HepG2 (cell line): Measurements from ENCODE around the gene KRTAP29-1. TPM values are rescaled to one million over a fixed set of nuclear protein-coding genes. Genes with fewer than 3 reads are reported as not detected.

Source experiments
- ATAC-seq: fragments of 200-7000 bp; cut with Tn5 transposase; 3 replicates; pipeline ENCODE4 v1.9.1; 2020; ENCODE audit warnings: mild to moderate bottlenecking, moderate library complexity
- BruUV-seq: library from RNA; stranded (reverse); fragments of 400-500 nt; replicated peaks from 2 replicates; lab custom pipeline; 2021; lab: Mats Ljungman, UMichigan
- CTCF ChIA-PET: fragments of 300-600 bp; formaldehyde crosslinking; extraction: SDS; loops from one replicate; lab custom pipeline; 2021; ENCODE audit warnings: low total read pairs, inconsistent platforms, low intra/inter-chr PET ratio; lab: Yijun Ruan, JAX
- POLR2A ChIA-PET: fragments of 350-600 bp; sonication (Branson Sonifier 250); formaldehyde crosslinking; loops from one replicate; lab custom pipeline; 2020; ENCODE audit warnings: antibody characterized with exemption, inconsistent platforms; lab: Yijun Ruan, JAX
- DNase-seq: peaks from one replicate; pipeline ENCODE4 v3.0.0-alpha.2; 2015; ENCODE audit warnings: low spot score
- FAIRE-seq: peaks from 3 replicates; lab custom pipeline; 2011; peaks lifted over from hg19 to GRCh38; lab: Jason Lieb, UNC
- H2AFZ ChIP-seq: one replicate; pipeline ENCODE4 v1.6.1; 2011; ENCODE audit warnings: low read length, inconsistent platforms
- H3K27ac ChIP-seq: fragments of 300-600 bp; 3 replicates; pipeline ENCODE4 v1.8.0; 2011; ENCODE audit warnings: mixed run types, mild to moderate bottlenecking, mixed read lengths, low read length, inconsistent platforms; ENCODE audit not compliant: insufficient read depth; ENCODE audit errors: extremely low read length
- H3K27me3 ChIP-seq, 2 experiments: fragments of 200-600 bp in 1 of 2; 2 replicates in 1 of 2; 3 replicates in 1 of 2; pipeline versions ENCODE4 v1.6.0 to v1.8.0; 2011; ENCODE audit warnings: low read length in 2 of 2, mild to moderate bottlenecking in 2 of 2, moderate library complexity in 2 of 2, inconsistent platforms in 1 of 2; ENCODE audit not compliant: insufficient read depth in 2 of 2, control insufficient read depth in 1 of 2
- H3K36me3 ChIP-seq, 2 experiments: fragments of 200-600 bp in 1 of 2; replicated peaks in 1 of 2; 2 replicates in 1 of 2; 3 replicates in 1 of 2; pipeline versions ENCODE4 v1.5.1 to v1.8.0; 2011; ENCODE audit warnings: low read length in 2 of 2, inconsistent platforms in 1 of 2; ENCODE audit not compliant: insufficient read depth in 2 of 2, control insufficient read depth in 1 of 2
- H3K4me1 ChIP-seq: 2 replicates; pipeline ENCODE4 v1.5.1; 2012; ENCODE audit warnings: low read length, inconsistent platforms; ENCODE audit not compliant: insufficient read depth
- H3K4me2 ChIP-seq: 2 replicates; pipeline ENCODE4 v1.6.0; 2011; ENCODE audit warnings: low read depth, low read length, inconsistent platforms
- H3K4me3 ChIP-seq, 3 experiments: fragments of 200-600 bp in 1 of 3; sonication (generic), shearing (Covaris generic) in 1 of 3; replicated peaks in 1 of 3; 2 replicates each; pipeline ENCODE4 v1.5.1; 2011 to 2016; ENCODE audit warnings: low read length in 3 of 3, inconsistent platforms in 2 of 3, low read depth in 2 of 3, mild to moderate bottlenecking in 2 of 3, control low read depth in 1 of 3, mixed read lengths in 1 of 3; ENCODE audit not compliant: insufficient read depth in 1 of 3
- H3K79me2 ChIP-seq: one replicate; pipeline ENCODE4 v1.6.1; 2011; ENCODE audit warnings: low read length, inconsistent platforms; ENCODE audit not compliant: insufficient read depth
- H3K9ac ChIP-seq: 2 replicates; pipeline ENCODE4 v1.6.0; 2011; ENCODE audit warnings: mild to moderate bottlenecking, low read depth, low read length, inconsistent platforms; ENCODE audit not compliant: insufficient read depth
- H3K9me3 ChIP-seq: 2 replicates; pipeline ENCODE4 v1.5.1; 2012; ENCODE audit warnings: mild to moderate bottlenecking, low read length
- H4K20me1 ChIP-seq: 2 replicates; pipeline ENCODE4 v1.6.0; 2011; ENCODE audit warnings: inconsistent platforms, mild to moderate bottlenecking, low read length, moderate library complexity; ENCODE audit not compliant: insufficient read depth
- ATM ChIP-seq: fragments of 450-650 bp; IDR thresholded peaks from 2 replicates; pipeline ENCODE4 v1.7.1; 2017; ENCODE audit warnings: mild to moderate bottlenecking, borderline replicate concordance
- CBX2 ChIP-seq, 2 experiments: fragments of 200-600 bp in 1 of 2; sonication (generic); formaldehyde crosslinking in 1 of 2; IDR thresholded peaks; 2 replicates each; pipeline versions ENCODE4 v1.7.0 to v1.8.1; 2018 to 2022; ENCODE audit warnings: low read depth in 2 of 2, low read length in 1 of 2, mild to moderate bottlenecking in 1 of 2, missing genetic modification reagents in 1 of 2
- CREM ChIP-seq, 2 experiments: sonication (generic) in 1 of 2; formaldehyde crosslinking in 1 of 2; IDR thresholded peaks; 2 replicates each; pipeline versions ENCODE4 v1.4.0 to v1.6.1; 2016 to 2020; ENCODE audit warnings: antibody characterized with exemption in 1 of 2, mild to moderate bottlenecking in 1 of 2, missing genetic modification reagents in 1 of 2
- MEF2D ChIP-seq: sonication (generic); formaldehyde crosslinking; IDR thresholded peaks from 2 replicates; pipeline ENCODE4 v1.5.1; 2020; ENCODE audit warnings: mild to moderate bottlenecking, missing genetic modification reagents
- RBM22 ChIP-seq: fragments of 200-400 bp; formaldehyde crosslinking; optimal IDR thresholded peaks from 2 replicates; pipeline ENCODE3; 2017; ENCODE audit warnings: mild to moderate bottlenecking, low read length, moderate library complexity
- ZNF180 ChIP-seq: sonication (generic); formaldehyde crosslinking; IDR thresholded peaks from 2 replicates; pipeline ENCODE4 v1.4.0; 2020; ENCODE audit warnings: low read depth, missing genetic modification reagents, borderline replicate concordance
- ZNF33A ChIP-seq: sonication (generic); formaldehyde crosslinking; IDR thresholded peaks from 2 replicates; pipeline ENCODE4 v1.5.1; 2020; ENCODE audit warnings: missing genetic modification reagents, mild to moderate bottlenecking, moderate library complexity, borderline replicate concordance
- ZNF451 ChIP-seq: sonication (generic); formaldehyde crosslinking; IDR thresholded peaks from 2 replicates; pipeline ENCODE4 v1.5.0; 2020; ENCODE audit warnings: mild to moderate bottlenecking, missing genetic modification reagents
- ZSCAN31 ChIP-seq: sonication (generic); formaldehyde crosslinking; IDR thresholded peaks from 2 replicates; pipeline ENCODE4 v1.5.0; 2020; ENCODE audit warnings: low read depth, mild to moderate bottlenecking, missing genetic modification reagents
- WGBS: methylation state at CpG from one replicate; pipeline ENCODE4 v1.1.6; 2017; ENCODE audit warnings: low lambda C conversion rate; 5-methylcytosine and 5-hydroxymethylcytosine counted together
- in situ Hi-C: cut with HindIII; loops from 2 replicates; pipeline ENCODE4 v1.10.0; 2017; ENCODE audit warnings: low pct_unique_long_range_greater_than_20kb; ENCODE audit not compliant: extremely low pct_ligation_motif_present
- intact Hi-C: fragments of 100-400 bp; cut with micrococcal nuclease; formaldehyde crosslinking; loops from one replicate; pipeline ENCODE4 v1.10.0; 2022; ENCODE audit not compliant: unreplicated experiment
- polyA plus RNA-seq, 8 experiments: library from polyadenylated mRNA; depleted of rRNA in 3 of 8; stranded (reverse) in 7 of 8; unstranded in 1 of 8; fragments of >200 nt; fragmentation: Illumina TruSeq in 4 of 8; extraction: Trizol in 4 of 8; gene quantifications; 2 replicates each; pipeline versions ENCODE4 v1.2.1 to v1.2.3, GENCODE V29; 2011 to 2016; ENCODE audit warnings: low read depth in 4 of 8, missing spikeins in 1 of 8, mixed read lengths in 1 of 8; ENCODE audit not compliant: insufficient read depth in 1 of 8
- total RNA-seq, 5 experiments: library from RNA; depleted of rRNA; stranded (reverse); fragments of >200 nt; fragmentation: Illumina TruSeq; extraction: Trizol; gene quantifications; 2 replicates each; pipeline ENCODE4 v1.2.3, GENCODE V29; 2016; ENCODE audit warnings: low read depth in 1 of 5
- TF ChIP-seq, protein P1 (sequence below): sonication (generic); formaldehyde crosslinking; IDR thresholded peaks from 2 replicates; pipeline ENCODE4 v1.4.0; 2020; ENCODE audit warnings: missing genetic modification reagents
- TF ChIP-seq, protein P2 (sequence below): sonication (generic); formaldehyde crosslinking; IDR thresholded peaks from 2 replicates; pipeline ENCODE4 v1.9.0; 2021; ENCODE audit warnings: missing genetic modification reagents, borderline replicate concordance
- TF ChIP-seq, protein P3 (sequence below): IDR thresholded peaks from 2 replicates; pipeline ENCODE4 v1.6.1; 2016; ENCODE audit warnings: missing compliant biosample characterization, missing genetic modification reagents, borderline replicate concordance
- TF ChIP-seq, protein P4 (sequence below): sonication (generic); formaldehyde crosslinking; conservative IDR thresholded peaks from 2 replicates; pipeline ENCODE4 v1.4.0; 2020; ENCODE audit warnings: mild to moderate bottlenecking, missing genetic modification reagents, moderate library complexity

The KRTAP29-1 gene
- total and polyA plus RNA-seq, 2 of the 13 experiments (the other 11 are each of a cell fraction or from before 2014, with no cell fraction given) = not detected

DNA sequence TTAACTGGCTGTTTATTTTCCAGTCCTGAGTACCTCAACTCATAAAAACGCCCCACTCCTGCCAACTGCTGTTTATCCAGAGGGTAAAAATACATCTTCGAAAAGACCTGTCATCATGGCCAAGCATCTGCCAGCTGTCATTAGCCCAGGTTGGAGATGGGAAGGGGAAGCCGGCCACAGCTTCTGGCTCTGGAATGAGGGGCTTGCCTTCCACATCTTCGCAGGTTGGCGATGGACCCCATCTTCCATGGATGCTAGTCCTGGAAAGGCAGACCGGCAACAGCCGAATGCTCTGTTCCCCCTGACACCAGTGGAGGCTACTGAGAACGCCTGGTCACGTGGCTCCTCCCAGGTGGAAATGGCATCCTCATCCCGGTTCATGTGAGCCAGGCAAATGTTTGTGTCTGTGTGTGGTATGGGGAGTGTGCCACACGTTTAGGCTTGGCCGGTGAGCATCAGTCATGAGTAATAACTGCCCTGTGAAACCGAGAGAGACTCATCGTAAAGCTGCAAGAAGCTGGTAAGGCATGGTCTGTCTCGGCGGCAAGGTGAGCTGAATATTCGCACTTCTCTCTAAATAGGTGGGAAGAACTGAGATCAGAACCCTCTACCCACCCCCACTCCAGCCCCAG is 13.3 kb upstream of the KRTAP29-1 start (continued):
- TF ChIP-seq, protein P1, sequence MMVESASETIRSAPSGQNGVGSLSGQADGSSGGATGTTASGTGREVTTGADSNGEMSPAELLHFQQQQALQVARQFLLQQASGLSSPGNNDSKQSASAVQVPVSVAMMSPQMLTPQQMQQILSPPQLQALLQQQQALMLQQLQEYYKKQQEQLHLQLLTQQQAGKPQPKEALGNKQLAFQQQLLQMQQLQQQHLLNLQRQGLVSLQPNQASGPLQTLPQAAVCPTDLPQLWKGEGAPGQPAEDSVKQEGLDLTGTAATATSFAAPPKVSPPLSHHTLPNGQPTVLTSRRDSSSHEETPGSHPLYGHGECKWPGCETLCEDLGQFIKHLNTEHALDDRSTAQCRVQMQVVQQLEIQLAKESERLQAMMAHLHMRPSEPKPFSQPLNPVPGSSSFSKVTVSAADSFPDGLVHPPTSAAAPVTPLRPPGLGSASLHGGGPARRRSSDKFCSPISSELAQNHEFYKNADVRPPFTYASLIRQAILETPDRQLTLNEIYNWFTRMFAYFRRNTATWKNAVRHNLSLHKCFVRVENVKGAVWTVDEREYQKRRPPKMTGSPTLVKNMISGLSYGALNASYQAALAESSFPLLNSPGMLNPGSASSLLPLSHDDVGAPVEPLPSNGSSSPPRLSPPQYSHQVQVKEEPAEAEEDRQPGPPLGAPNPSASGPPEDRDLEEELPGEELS (CRISPR knock-in tag) = no peak
- no peak for TF ChIP-seq ZNF451 (CRISPR knock-in tag)

DNA sequence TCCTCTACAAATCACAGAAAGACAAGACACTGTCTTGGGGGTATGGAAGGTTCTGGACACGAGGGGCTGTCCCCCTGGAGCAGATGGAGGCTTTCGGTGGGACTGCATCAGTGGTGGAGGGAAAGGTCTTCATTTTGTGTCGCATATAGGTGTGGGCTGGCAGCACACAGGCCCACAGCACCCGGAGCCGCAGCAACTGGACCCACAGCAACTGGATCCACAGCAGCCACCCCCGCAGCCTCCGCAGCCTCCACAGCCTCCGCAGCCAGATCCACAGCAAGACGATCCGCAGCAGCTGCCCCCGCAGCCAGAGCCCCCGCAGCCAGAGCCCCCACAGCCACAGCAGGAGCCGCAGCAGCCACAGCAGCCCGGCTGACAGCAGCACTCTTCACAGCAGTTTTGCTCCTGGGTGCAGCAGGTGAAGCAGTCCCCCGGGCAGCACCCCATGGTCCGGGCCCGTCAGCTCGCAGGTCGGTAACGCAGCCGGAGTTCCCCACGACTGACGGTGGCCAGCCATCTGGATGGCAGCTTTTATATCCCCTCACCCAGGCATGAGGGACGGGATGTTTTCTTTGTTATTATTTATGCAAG is 12.6 kb upstream of the KRTAP29-1 start, which contains the start of gene KRTAP17-1:
Gene KRTAP17-1 (minus strand): TSS at position 507 of the 591 bp plus-strand sequence. CDS start 60 bp downstream, at position 447.
- WGBS = 47% methylated on average over 9 of the region's 24 CpGs
- CTCF ChIA-PET = no interaction called here
- TF ChIP-seq, protein P2, sequence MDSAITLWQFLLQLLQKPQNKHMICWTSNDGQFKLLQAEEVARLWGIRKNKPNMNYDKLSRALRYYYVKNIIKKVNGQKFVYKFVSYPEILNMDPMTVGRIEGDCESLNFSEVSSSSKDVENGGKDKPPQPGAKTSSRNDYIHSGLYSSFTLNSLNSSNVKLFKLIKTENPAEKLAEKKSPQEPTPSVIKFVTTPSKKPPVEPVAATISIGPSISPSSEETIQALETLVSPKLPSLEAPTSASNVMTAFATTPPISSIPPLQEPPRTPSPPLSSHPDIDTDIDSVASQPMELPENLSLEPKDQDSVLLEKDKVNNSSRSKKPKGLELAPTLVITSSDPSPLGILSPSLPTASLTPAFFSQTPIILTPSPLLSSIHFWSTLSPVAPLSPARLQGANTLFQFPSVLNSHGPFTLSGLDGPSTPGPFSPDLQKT (CRISPR knock-in tag) = no peak
- TF ChIP-seq CREM (IDR thresholded peaks at IDR 0.05) (no peak), CREM (CRISPR knock-in tag; IDR thresholded peaks at IDR 0.05) (no peak), ZNF33A (CRISPR knock-in tag) (no peak), CBX2 (IDR thresholded peaks at IDR 0.05; ENCODE audit: low read depth, low read length) (no peak), CBX2 (CRISPR knock-in tag; IDR thresholded peaks at IDR 0.05; ENCODE audit: low read depth) (no peak), ZSCAN31 (CRISPR knock-in tag) (no peak), MEF2D (CRISPR knock-in tag) (no peak), ZNF180 (no peak), RBM22 (no peak), ATM (no peak)
- TF ChIP-seq, protein P3, sequence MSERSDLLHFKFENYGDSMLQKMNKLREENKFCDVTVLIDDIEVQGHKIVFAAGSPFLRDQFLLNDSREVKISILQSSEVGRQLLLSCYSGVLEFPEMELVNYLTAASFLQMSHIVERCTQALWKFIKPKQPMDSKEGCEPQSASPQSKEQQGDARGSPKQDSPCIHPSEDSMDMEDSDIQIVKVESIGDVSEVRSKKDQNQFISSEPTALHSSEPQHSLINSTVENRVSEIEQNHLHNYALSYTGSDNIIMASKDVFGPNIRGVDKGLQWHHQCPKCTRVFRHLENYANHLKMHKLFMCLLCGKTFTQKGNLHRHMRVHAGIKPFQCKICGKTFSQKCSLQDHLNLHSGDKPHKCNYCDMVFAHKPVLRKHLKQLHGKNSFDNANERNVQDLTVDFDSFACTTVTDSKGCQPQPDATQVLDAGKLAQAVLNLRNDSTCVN (CRISPR knock-in tag) = no peak
- TF ChIP-seq, protein P4, sequence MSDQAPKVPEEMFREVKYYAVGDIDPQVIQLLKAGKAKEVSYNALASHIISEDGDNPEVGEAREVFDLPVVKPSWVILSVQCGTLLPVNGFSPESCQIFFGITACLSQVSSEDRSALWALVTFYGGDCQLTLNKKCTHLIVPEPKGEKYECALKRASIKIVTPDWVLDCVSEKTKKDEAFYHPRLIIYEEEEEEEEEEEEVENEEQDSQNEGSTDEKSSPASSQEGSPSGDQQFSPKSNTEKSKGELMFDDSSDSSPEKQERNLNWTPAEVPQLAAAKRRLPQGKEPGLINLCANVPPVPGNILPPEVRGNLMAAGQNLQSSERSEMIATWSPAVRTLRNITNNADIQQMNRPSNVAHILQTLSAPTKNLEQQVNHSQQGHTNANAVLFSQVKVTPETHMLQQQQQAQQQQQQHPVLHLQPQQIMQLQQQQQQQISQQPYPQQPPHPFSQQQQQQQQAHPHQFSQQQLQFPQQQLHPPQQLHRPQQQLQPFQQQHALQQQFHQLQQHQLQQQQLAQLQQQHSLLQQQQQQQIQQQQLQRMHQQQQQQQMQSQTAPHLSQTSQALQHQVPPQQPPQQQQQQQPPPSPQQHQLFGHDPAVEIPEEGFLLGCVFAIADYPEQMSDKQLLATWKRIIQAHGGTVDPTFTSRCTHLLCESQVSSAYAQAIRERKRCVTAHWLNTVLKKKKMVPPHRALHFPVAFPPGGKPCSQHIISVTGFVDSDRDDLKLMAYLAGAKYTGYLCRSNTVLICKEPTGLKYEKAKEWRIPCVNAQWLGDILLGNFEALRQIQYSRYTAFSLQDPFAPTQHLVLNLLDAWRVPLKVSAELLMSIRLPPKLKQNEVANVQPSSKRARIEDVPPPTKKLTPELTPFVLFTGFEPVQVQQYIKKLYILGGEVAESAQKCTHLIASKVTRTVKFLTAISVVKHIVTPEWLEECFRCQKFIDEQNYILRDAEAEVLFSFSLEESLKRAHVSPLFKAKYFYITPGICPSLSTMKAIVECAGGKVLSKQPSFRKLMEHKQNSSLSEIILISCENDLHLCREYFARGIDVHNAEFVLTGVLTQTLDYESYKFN (CRISPR knock-in tag) = no peak

More for the DNA sequence above, 12.6 kb upstream of the KRTAP29-1 start, which contains the start of gene KRTAP17-1:
- Histone ChIP-seq H3K4me1 (no peaks in the 10 kb centered on the region), H3K27me3 (peaks cover 2 to 24% of the 10 kb centered on the region in 2 experiments; a peak in 3 of 5 replicates), H3K4me2 (no peak within 1 kb of the TSS), H3K4me3 (no peak within 1 kb of the TSS), H2AFZ (no peak within 1 kb of the TSS), H3K79me2 (no peaks in the 10 kb centered on the region), H3K9me3 (peaks cover 10% of the 10 kb centered on the region; the same call in 1 of the 2 replicates), H3K36me3 (no peaks in the 10 kb centered on the region), H4K20me1 (no peaks in the 10 kb centered on the region), H3K27ac (no peak within 1 kb of the TSS), H3K9ac (no peak within 1 kb of the TSS)
- FAIRE-seq = no peak
- in situ Hi-C loops = no loop called here
- no peak for ATAC-seq
- POLR2A ChIA-PET = no interaction called here
- intact Hi-C loops = no loop called here
- no TSS peak for BruUV-seq
- DNase-seq = no peak
